H9 (cell line): Measurements from ENCODE around the gene TRIM39. TPM values are rescaled to one million over a fixed set of nuclear protein-coding genes. Genes with fewer than 3 reads are reported as not detected.
A peak's percentile ranks its signal among the peaks of the same experiment; 100 is the strongest.

ENCODE experiments used
- DNase-seq: peaks from one replicate; pipeline ENCODE4 v3.0.0-alpha.2; 2017
- H2AFZ ChIP-seq: one replicate; pipeline ENCODE4 v1.6.1; 2013; ENCODE audit warnings: mild to moderate bottlenecking, low read length, control low read depth, moderate library complexity
- H2AK5ac ChIP-seq: 2 replicates; pipeline ENCODE4 v1.6.1; 2013; ENCODE audit warnings: low read length, control low read depth, mixed read lengths; ENCODE audit not compliant: insufficient read length
- H2BK120ac ChIP-seq: one replicate; pipeline ENCODE4 v1.6.1; 2013; ENCODE audit warnings: low read depth, mild to moderate bottlenecking, low read length, control low read depth, inconsistent platforms; ENCODE audit not compliant: poor library complexity, severe bottlenecking
- H2BK12ac ChIP-seq: 2 replicates; pipeline ENCODE4 v1.6.1; 2013; ENCODE audit warnings: low read length, control low read depth, mixed read lengths, low read depth; ENCODE audit not compliant: insufficient read length
- H2BK15ac ChIP-seq: 2 replicates; pipeline ENCODE4 v1.6.1; 2013; ENCODE audit warnings: low read depth, low read length, control low read depth
- H2BK20ac ChIP-seq: one replicate; pipeline ENCODE4 v1.6.1; 2013; ENCODE audit warnings: low read depth, mild to moderate bottlenecking, low read length, control low read depth, inconsistent platforms; ENCODE audit not compliant: poor library complexity, severe bottlenecking
- H2BK5ac ChIP-seq: 2 replicates; pipeline ENCODE4 v1.6.1; 2013; ENCODE audit warnings: low read length, control low read depth, mixed read lengths; ENCODE audit not compliant: insufficient read length
- H3K14ac ChIP-seq: 2 replicates; pipeline ENCODE4 v1.6.1; 2013; ENCODE audit warnings: low read length, control low read depth; ENCODE audit not compliant: insufficient read depth
- H3K18ac ChIP-seq: 2 replicates; pipeline ENCODE4 v1.6.1; 2013; ENCODE audit warnings: low read depth, mild to moderate bottlenecking, mixed read lengths, low read length, control low read depth; ENCODE audit not compliant: insufficient read length
- H3K23ac ChIP-seq: 2 replicates; pipeline ENCODE4 v1.6.1; 2013; ENCODE audit warnings: low read length, control low read depth, mixed read lengths, low read depth; ENCODE audit not compliant: insufficient read length
- H3K23me2 ChIP-seq: 2 replicates; pipeline ENCODE4 v1.6.1; 2013; ENCODE audit warnings: low read depth, mild to moderate bottlenecking, mixed read lengths, low read length, control low read depth; ENCODE audit not compliant: insufficient read length, poor library complexity, severe bottlenecking
- H3K27ac ChIP-seq: 2 replicates; pipeline ENCODE4 v1.5.1; 2013; ENCODE audit warnings: low read length, control low read depth, mixed read lengths, low read depth; ENCODE audit not compliant: insufficient read length
- H3K27me3 ChIP-seq: 2 replicates; pipeline ENCODE4 v1.6.1; 2013; ENCODE audit warnings: low read length, control low read depth, inconsistent platforms; ENCODE audit not compliant: insufficient read depth
- H3K4ac ChIP-seq: 2 replicates; pipeline ENCODE4 v1.6.1; 2013; ENCODE audit warnings: low read depth, mild to moderate bottlenecking, control low read depth, inconsistent platforms, low read length, moderate library complexity
- H3K4me1 ChIP-seq: 2 replicates; pipeline ENCODE4 v1.6.1; 2013; ENCODE audit warnings: low read length, control low read depth, inconsistent platforms; ENCODE audit not compliant: insufficient read depth
- H3K4me2 ChIP-seq: 2 replicates; pipeline ENCODE4 v1.6.1; 2013; ENCODE audit warnings: low read length, control low read depth, mixed read lengths; ENCODE audit not compliant: insufficient read length, insufficient read depth
- H3K56ac ChIP-seq: 2 replicates; pipeline ENCODE4 v1.6.1; 2013; ENCODE audit warnings: low read depth, mild to moderate bottlenecking, mixed read lengths, low read length, control low read depth; ENCODE audit not compliant: insufficient read length
- H3K79me1 ChIP-seq: 2 replicates; pipeline ENCODE4 v1.6.1; 2013; ENCODE audit warnings: low read depth, mild to moderate bottlenecking, moderate library complexity, low read length, control low read depth, inconsistent platforms; ENCODE audit not compliant: insufficient read depth, poor library complexity, severe bottlenecking
- H3K79me2 ChIP-seq: 2 replicates; pipeline ENCODE4 v1.6.1; 2013; ENCODE audit warnings: low read length, control low read depth, inconsistent platforms; ENCODE audit not compliant: insufficient read depth
- H3K9ac ChIP-seq: 2 replicates; pipeline ENCODE4 v1.6.1; 2013; ENCODE audit warnings: low read length, control low read depth, mixed read lengths; ENCODE audit not compliant: insufficient read length; ENCODE audit errors: extremely low read depth
- H3K9me3 ChIP-seq: one replicate; pipeline ENCODE4 v1.6.1; 2013; ENCODE audit warnings: low read depth, low read length, inconsistent platforms; ENCODE audit not compliant: control insufficient read depth
- H3T11ph ChIP-seq: one replicate; pipeline ENCODE4 v1.6.1; 2013; ENCODE audit warnings: mild to moderate bottlenecking, low read length, control low read depth, inconsistent platforms
- H4K20me1 ChIP-seq: one replicate; pipeline ENCODE4 v1.6.1; 2013; ENCODE audit not compliant: control insufficient read depth, insufficient read length, insufficient read depth
- H4K5ac ChIP-seq: 2 replicates; pipeline ENCODE4 v1.6.1; 2013; ENCODE audit warnings: low read depth, mild to moderate bottlenecking, mixed read lengths, low read length, control low read depth; ENCODE audit not compliant: insufficient read length
- H4K8ac ChIP-seq: replicated peaks from 2 replicates; pipeline ENCODE4 v1.6.1; 2013; ENCODE audit warnings: low read length, control low read depth, mixed read lengths, low read depth; ENCODE audit not compliant: insufficient read length
- H4K91ac ChIP-seq: 2 replicates; pipeline ENCODE4 v1.6.1; 2013; ENCODE audit warnings: low read depth, mild to moderate bottlenecking, moderate library complexity, mixed read lengths, low read length, control low read depth; ENCODE audit not compliant: insufficient read length
- H3K27ac Mint-ChIP-seq, 3 experiments: 2 replicates in 2 of 3; 3 replicates in 1 of 3; pipeline ENCODE4 v1.8.0; 2020 to 2021; ENCODE audit warnings: mixed read lengths in 3 of 3, mild to moderate bottlenecking in 1 of 3, moderate library complexity in 1 of 3
- H3K27me3 Mint-ChIP-seq: 2 replicates; pipeline ENCODE4 v1.8.0; 2021; ENCODE audit warnings: low read depth, mild to moderate bottlenecking, moderate library complexity, mixed read lengths
- H3K36me3 Mint-ChIP-seq, 3 experiments: 2 replicates in 2 of 3; 3 replicates in 1 of 3; pipeline ENCODE4 v1.8.0; 2020 to 2021; ENCODE audit warnings: low read depth in 3 of 3, mixed read lengths in 3 of 3; ENCODE audit not compliant: insufficient read depth in 1 of 3
- H3K4me1 Mint-ChIP-seq, 2 experiments: 2 replicates each; pipeline ENCODE4 v1.8.0; 2020; ENCODE audit warnings: mixed read lengths in 2 of 2
- H3K4me3 Mint-ChIP-seq, 2 experiments: 2 replicates in 1 of 2; 3 replicates in 1 of 2; pipeline ENCODE4 v1.8.0; 2020 to 2021; ENCODE audit warnings: mild to moderate bottlenecking in 2 of 2, mixed read lengths in 2 of 2, moderate library complexity in 1 of 2
- H3K9me3 Mint-ChIP-seq, 2 experiments: 2 replicates in 1 of 2; 3 replicates in 1 of 2; pipeline ENCODE4 v1.8.0; 2020; ENCODE audit warnings: mild to moderate bottlenecking in 2 of 2, mixed read lengths in 2 of 2, moderate library complexity in 1 of 2
- CTCF ChIP-seq: fragments of 200-600 bp; sonication (generic); conservative IDR thresholded peaks from 3 replicates; pipeline ENCODE4 v1.8.0; 2021; ENCODE audit warnings: antibody characterized with exemption, mild to moderate bottlenecking
- WGBS: extraction: QIAGEN DNeasy Blood & Tissue Kit; methylation state at CpG from one replicate; pipeline ENCODE4 v1.1.7; 2013; ENCODE audit warnings: missing lambda C conversion rate, low lambda C conversion rate, mixed read lengths; ENCODE audit not compliant: insufficient read length; ENCODE audit errors: extremely low coverage; 5-methylcytosine and 5-hydroxymethylcytosine counted together
- total RNA-seq: library from RNA; stranded (reverse); gene quantifications from 2 replicates; pipeline ENCODE4 v1.2.1, GENCODE V29; 2021

The TRIM39 gene
- total RNA-seq, 1 experiment from 2014 or later: 26.2 TPM

GRCh38 chr6:30325873-30326525, 728 bp upstream of the TRIM39 start:
- Mint-ChIP-seq H3K4me1 (peaks cover 49 to 51% of the 10 kb centered on the region in 2 experiments), H3K27ac (peak overlapping the region; percentile 99 to 100 (median 99)), H3K36me3 (peaks cover 14 to 25% (median 19%) of the 10 kb centered on the region in 3 experiments; a peak in 6 of 7 replicates), H3K4me3 (peak overlapping the region; percentile 92 to 97), H3K9me3 (no peaks in the 10 kb centered on the region; a peak in 1 of 5 replicates), H3K27me3 (no peaks in the 10 kb centered on the region)
- no peak overlapping the region for H2BK5ac ChIP-seq
- peaks cover 29% of the 10 kb centered on the region; the same call in 1 of the 2 replicates for H3K79me2 ChIP-seq
- WGBS: no CpG with 5 or more reads among the region's 29 CpGs
- DNase-seq: peak; percentile 92
- no peak overlapping the region for H3K56ac ChIP-seq
- no peak overlapping the region for H2BK20ac ChIP-seq
- peak overlapping the region; percentile 28; the same call in 1 of the 2 replicates for H3K4ac ChIP-seq
- no peak for TF ChIP-seq CTCF
- peak overlapping the region; percentile 96 for H3K14ac ChIP-seq
- no peak overlapping the region for H2AK5ac ChIP-seq
- H3T11ph ChIP-seq: peak overlapping the region; percentile 23
- peak overlapping the region; percentile 24 for H4K8ac ChIP-seq
- peak overlapping the region; percentile 98 for H3K18ac ChIP-seq
- peak overlapping the region; percentile 84 for H3K9ac ChIP-seq
- H4K20me1 ChIP-seq: no peaks in the 10 kb centered on the region
- peaks cover 6% of the 10 kb centered on the region; the same call in 1 of the 2 replicates for H3K4me1 ChIP-seq
- H2BK12ac ChIP-seq: peak overlapping the region; percentile 39
- no peak overlapping the region for H2AFZ ChIP-seq
- H4K91ac ChIP-seq: peak overlapping the region; percentile 11
- H3K79me1 ChIP-seq: no peaks in the 10 kb centered on the region
- peak overlapping the region; percentile 85 for H3K4me2 ChIP-seq
- peak overlapping the region; percentile 87 for H3K27ac ChIP-seq
- H2BK120ac ChIP-seq: peak overlapping the region; percentile 61
- peaks cover 14% of the 10 kb centered on the region for H3K23me2 ChIP-seq
- no peaks in the 10 kb centered on the region for H3K27me3 ChIP-seq
- no peak overlapping the region for H2BK15ac ChIP-seq
- H3K23ac ChIP-seq: no peak overlapping the region
- H3K9me3 ChIP-seq: no peaks in the 10 kb centered on the region
- H4K5ac ChIP-seq: peak overlapping the region; percentile 97
